ENCODE data around the gene BICDL1. TPM values are rescaled to one million over a fixed set of nuclear protein-coding genes. Genes with fewer than 3 reads are reported as not detected.

The BICDL1 gene
- total and polyA plus RNA-seq, 10 donors = 4.5 to 16.0 (median 8.7) TPM

- peaks cover 0 to 3% (median 0%) of the 10 kb centered on the region in 6 donors for H3K36me3 ChIP-seq
- H3K4me3 ChIP-seq = no peak overlapping the region
- TF ChIP-seq POLR2A (IDR thresholded peaks at IDR 0.05) (no peak), CTCF (IDR thresholded peaks at IDR 0.05 in 8 of 11, conservative IDR thresholded peaks at IDR 0.05 in 3 of 11) (no peak), POLR2AphosphoS5 (IDR thresholded peaks at IDR 0.05) (no peak)
- no peaks in the 10 kb centered on the region for H3K4me1 ChIP-seq
- WGBS, 5 donors = 73 to 89% (median 81%) methylated on average over 5 of the region's 5 CpGs
- no peak for DNase-seq
- no peak overlapping the region for H3K27ac ChIP-seq
- intact Hi-C loops (cut with DNase I; ENCODE audit: low total_unique reads) = no loop called here
- H3K9me3 ChIP-seq = no peaks in the 10 kb centered on the region
- no peaks in the 10 kb centered on the region for H3K27me3 ChIP-seq (replicated peaks in 1 of 7)
Observed at GRCh38 chr12:120056739-120057138, 67.7 kb downstream of the BICDL1 start.

- intact Hi-C loops (cut with DNase I; ENCODE audit: low total_unique reads) = no loop called here
- Histone ChIP-seq H3K4me1 (no peaks in the 10 kb centered on the region), H3K36me3 (peaks cover 0 to 9% (median 0%) of the 10 kb centered on the region in 6 donors), H3K27ac (no peak overlapping the region), H3K4me3 (no peak overlapping the region), H3K27me3 (replicated peaks in 1 of 7) (no peaks in the 10 kb centered on the region), H3K9me3 (no peaks in the 10 kb centered on the region)
- DNase-seq = no peak
- TF ChIP-seq POLR2A (IDR thresholded peaks at IDR 0.05) (no peak), CTCF (IDR thresholded peaks at IDR 0.05 in 8 of 11, conservative IDR thresholded peaks at IDR 0.05 in 3 of 11) (no peak), POLR2AphosphoS5 (IDR thresholded peaks at IDR 0.05) (no peak)
- 89 to 100% (median 97%) methylated on average over 1 of the region's 1 CpG for WGBS, 5 donors
Observed at GRCh38 chr12:120060196-120060595, 71.2 kb downstream of the BICDL1 start.

- WGBS, 5 donors = 76 to 81% (median 77%) methylated on average over 5 of the region's 5 CpGs
- intact Hi-C loops (cut with DNase I; ENCODE audit: low total_unique reads) = no loop called here
Observed at GRCh38 chr12:120060717-120061116, 71.7 kb downstream of the BICDL1 start.

More at GRCh38 chr12:120060717-120061116, 71.7 kb downstream of the BICDL1 start:
- Histone ChIP-seq H3K9me3 (no peaks in the 10 kb centered on the region), H3K27me3 (replicated peaks in 1 of 7) (no peaks in the 10 kb centered on the region), H3K36me3 (peaks cover 0 to 12% (median 0%) of the 10 kb centered on the region in 6 donors), H3K4me1 (no peaks in the 10 kb centered on the region), H3K27ac (no peak overlapping the region), H3K4me3 (no peak overlapping the region)
- no peak for DNase-seq
- no peak for TF ChIP-seq CTCF (IDR thresholded peaks at IDR 0.05 in 8 of 11, conservative IDR thresholded peaks at IDR 0.05 in 3 of 11)
- no peak for TF ChIP-seq POLR2A (IDR thresholded peaks at IDR 0.05)
- no peak for TF ChIP-seq POLR2AphosphoS5 (IDR thresholded peaks at IDR 0.05)
